ENCODE results near the gene MOXD1.

Gene MOXD1

GRCh38 chr6:132400883-132401617 lies at the start of gene MOXD1:
MOXD1 (minus strand) TSS chr6:132401475; CDS start chr6:132401426, 49 bp downstream.
- no peak for DNase-seq (ENCODE audit: low read depth in 2 of 2)

DNA sequence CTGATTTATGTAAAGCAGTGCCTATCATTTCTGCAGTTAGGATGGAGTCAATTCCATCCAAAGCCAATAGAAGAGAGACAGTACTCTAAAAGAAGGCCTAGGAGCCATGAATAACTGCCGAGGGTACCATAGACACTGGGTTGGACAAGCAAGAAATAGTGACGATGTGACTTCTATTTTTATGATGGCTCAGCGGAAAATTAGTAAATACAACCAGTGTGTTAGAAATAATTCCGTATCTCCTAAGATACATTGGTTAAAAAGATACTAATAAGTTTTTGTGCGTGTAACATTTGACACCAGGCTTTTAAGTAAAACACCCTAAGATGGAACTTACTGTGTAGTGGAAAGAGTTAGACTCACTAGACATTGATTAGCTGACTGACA lies 45.6 kb upstream of the MOXD1 start:
- DNase-seq (ENCODE audit: low read depth in 2 of 2) = no peak

DNA sequence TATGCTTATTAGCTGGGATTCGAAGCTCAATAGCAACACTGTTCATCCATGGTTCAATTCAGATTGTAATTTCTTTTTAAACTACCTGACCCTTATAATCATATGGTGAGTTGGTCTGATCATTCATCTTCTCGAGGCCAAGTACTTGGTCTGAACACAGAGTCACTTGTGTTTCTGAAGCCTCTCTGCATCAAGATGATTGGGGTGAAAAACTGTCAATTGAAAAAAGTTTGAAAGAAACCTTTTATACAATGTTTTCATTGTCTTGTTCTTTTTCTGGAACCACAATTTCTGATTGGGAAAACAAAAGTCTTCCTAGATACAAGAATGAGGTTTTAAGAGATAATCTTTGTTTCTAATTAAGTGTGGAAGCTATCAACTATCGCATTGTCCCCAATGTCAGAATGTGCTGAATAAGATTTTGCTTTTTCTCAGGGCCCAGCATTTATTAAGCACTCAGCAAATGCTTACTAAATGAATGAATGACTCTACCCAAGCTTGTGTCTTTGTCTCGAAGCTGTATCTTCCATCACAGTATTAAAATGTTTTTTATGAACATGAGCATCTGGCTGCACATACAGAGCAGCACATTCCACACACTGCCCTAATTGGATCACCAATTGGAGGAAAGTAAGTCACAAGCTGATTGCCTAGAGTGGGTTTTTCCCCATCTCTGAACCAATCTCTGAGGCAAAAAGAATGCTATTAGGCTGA lies 45.0 kb upstream of the MOXD1 start:
- no peak for DNase-seq (ENCODE audit: low read depth in 2 of 2)

DNA sequence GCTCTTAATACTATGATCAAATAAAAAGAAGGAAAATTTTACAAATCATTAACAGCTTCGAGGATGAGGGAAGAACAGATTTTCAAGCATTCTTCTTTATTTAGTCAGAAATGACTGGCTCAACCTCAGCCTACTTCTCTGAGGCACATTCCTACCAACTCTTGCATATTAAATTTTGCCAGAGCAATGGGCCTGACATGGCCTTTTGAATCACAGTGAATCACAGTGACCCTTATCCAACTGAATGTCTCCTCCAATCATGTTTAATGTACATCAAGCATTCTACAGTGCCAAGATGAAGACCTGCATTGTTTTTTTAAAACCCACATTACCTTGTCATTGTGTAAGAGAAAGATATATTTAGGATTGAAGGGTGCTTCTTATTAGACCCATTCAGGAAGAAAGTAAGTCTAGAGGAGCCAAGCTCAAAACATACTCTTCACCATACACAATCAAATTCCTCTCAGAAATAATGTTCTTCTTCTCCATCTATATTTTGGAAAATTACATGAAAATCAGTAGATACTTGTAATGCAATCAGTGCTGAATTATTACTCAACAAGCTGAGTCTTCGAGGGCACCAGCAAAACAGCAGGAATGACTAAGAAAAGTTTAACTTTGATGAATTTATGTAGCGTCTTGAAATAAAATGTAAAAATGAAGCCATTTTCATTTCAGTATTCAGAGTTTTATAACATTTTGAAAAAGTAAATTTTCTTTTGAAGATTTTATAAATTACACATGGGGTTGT lies 44.1 kb upstream of the MOXD1 start:
- no peak for DNase-seq (ENCODE audit: low read depth in 2 of 2)

- DNase-seq (ENCODE audit: low read depth in 2 of 2) = no peak
Observed at GRCh38 chr6:132443206-132443605, 41.9 kb upstream of the MOXD1 start.

DNA sequence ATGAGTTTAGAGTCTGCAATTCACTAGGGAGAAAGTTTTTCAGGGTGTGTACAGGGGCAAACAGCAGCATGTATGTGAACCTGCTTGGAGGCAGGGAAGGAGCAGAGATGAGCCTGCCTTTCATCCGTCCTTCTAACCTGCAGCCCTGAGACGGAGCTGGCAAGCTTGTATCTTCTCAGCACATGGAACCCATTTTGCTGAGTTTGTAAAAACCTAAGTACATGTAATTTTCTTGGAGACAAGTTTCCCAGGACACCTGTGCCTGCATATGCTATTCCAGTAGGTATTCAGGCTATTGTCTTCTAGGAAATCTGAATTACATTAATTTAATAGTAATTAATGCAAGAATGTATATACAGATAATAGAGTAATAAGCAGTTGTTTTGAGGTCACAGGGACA lies 28.8 kb upstream of the MOXD1 start:
- DNase-seq (ENCODE audit: low read depth in 2 of 2) = no peak

DNA sequence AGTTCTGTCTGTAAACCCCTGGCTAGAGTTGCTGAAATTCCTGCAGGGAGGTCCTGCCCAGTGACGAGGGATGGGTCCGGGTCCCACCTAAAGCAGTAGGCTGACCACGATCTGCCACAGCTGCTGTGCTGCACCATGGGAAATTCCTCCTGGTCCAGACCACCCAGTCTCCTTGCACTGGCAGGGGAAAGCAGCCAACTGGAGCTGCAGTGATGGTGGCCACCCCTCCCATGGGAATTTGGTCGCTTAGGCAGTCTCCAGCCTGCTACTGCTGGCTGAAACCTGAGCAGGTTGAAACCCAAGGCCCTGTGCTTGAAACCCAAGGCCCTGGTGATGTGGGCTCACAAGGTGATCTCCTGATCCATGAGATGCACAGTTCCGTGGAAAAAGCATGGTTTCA lies 23.9 kb upstream of the MOXD1 start:
- DNase-seq (ENCODE audit: low read depth in 2 of 2) = no peak

GRCh38 chr6:132423839-132424238 lies 22.6 kb upstream of the MOXD1 start:
- no peak for DNase-seq (ENCODE audit: low read depth in 2 of 2)

GRCh38 chr6:132418235-132418965 lies 17.1 kb upstream of the MOXD1 start:
- DNase-seq (ENCODE audit: low read depth in 2 of 2) = no peak

- no peak for DNase-seq (ENCODE audit: low read depth in 2 of 2)
Observed at GRCh38 chr6:132414761-132415160, 13.5 kb upstream of the MOXD1 start.

- no peak for DNase-seq (ENCODE audit: low read depth in 2 of 2)
Observed at GRCh38 chr6:132414322-132414721, 13.0 kb upstream of the MOXD1 start.

- no peak for DNase-seq (ENCODE audit: low read depth in 2 of 2)
Observed at GRCh38 chr6:132413499-132413802, 12.2 kb upstream of the MOXD1 start.

DNA sequence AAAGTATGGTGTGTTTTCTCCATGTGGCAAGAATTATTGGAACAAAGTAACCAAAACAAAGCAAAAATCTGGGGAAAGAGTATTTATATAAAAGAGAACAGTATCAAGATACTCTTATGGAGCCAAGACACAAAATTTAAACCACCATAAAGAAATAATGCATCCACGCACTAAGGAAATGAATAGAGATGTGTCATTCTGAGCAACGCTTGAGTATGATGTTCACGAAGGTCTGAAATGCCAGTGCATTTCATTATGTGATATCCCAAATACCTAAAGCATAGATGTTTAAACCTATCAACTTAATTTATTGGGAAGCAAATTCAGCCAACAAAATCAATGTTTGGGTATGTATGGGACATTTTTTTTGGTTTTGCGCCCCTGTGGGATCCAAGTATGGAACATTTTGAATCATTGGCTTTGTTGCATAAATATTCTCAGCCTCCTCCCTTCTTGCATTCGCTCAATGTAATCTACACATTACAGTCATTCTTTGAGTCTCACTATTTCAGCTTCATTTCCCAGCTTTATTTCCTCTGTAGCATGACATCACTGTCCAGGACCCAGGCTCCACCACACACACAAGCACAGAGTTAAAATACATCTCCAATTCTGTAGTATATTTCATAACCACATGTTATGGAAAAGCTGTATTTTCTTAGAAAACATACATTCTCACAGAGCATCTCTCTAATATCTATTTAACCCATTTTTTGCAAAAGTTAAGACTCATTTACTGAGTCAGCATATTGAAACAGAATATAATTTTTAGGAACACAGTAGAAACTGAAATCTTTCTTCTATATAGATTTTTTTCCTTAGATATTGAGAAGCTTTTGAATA lies 11.6 kb upstream of the MOXD1 start:
- DNase-seq (ENCODE audit: low read depth in 2 of 2) = no peak

DNA sequence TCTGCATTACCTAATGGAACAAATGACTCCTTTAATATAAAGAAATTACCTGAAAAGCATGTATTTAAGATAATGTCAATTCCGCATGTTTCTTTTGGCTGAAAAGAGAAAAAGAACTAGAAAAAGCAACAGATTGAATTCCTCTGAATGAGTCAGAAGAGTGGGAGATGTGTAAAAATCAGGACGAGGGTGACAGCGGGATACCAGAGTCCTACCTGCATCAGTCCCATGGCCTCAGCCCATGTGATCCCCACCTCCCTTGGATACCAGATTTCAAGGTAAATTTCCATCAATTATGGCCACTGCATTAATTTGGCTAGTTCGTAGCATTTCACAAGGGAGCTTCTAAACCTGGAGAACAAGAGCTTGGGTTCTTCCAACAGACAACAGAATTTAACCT lies 10.0 kb upstream of the MOXD1 start:
- DNase-seq (ENCODE audit: low read depth in 2 of 2) = no peak

GRCh38 chr6:132410830-132411229 lies 9.6 kb upstream of the MOXD1 start:
- DNase-seq (ENCODE audit: low read depth in 2 of 2) = no peak

- no peak for DNase-seq (ENCODE audit: low read depth in 2 of 2)
Observed at GRCh38 chr6:132405143-132405915, 4.1 kb upstream of the MOXD1 start.

GRCh38 chr6:132404736-132405135 lies 3.5 kb upstream of the MOXD1 start:
- no peak for DNase-seq (ENCODE audit: low read depth in 2 of 2)

- no peak for DNase-seq (ENCODE audit: low read depth in 2 of 2)
Observed at GRCh38 chr6:132404330-132404729, 3.1 kb upstream of the MOXD1 start.

DNA sequence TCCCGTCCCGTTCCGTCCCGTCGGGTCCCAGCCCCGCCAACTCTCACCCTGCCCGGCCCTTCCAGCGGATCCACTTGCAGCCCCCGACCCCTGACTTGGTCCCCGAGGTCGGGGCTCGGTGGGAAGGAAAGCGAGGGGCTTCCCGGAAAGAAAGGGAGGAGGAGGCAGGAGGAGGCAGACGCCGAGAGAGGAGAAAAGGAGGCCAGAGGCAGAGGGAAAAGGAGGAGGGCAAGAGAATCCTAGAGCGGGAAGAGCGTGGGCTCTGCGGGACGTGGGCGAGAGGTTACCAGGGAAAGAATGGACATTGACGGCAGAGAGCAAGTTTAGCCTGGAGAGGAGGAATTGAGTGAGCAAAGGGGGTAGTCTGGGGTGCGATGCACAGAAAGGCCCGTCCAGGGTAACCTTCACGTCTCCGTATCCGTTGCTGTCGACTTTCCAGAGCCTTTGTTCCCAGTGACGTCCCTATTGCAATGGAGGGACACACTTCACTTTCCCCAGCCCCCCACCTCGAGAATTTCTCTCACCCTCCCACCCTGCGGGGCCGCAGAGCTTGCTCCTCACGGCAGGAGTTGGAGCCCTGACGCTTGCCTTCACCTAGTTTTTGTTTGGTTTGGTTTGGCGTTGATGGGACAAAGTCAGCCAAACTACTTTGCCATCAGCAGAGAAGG lies 477 bp upstream of the MOXD1 start:
- DNase-seq (ENCODE audit: low read depth in 2 of 2) = no peak

DNA sequence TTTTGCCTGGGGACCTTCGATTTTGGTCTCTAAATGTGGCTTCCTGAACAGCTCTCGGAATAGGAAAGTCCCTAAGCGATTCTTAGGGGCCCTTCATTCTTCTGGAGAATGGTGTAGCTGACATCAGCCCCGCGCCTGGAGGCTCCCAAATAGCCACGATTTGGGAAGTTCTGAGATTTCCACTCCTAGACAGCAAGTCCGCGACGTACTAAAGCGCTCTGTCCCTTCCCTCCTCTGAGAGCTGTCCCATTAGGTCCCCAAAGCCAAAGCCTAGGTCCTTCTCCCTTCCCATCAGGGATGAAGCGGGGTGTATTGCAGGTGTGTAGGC lies 756 bp downstream of the MOXD1 start:
- DNase-seq (ENCODE audit: low read depth in 2 of 2) = no peak

Data from stimulated activated CD8-positive, alpha-beta memory T cell treated with anti-CD3 and anti-CD28 coated beads, Interleukin-2, amount 100 ng/mL, for 1 hour (primary cell).